ENCODE data around the gene TCEANC.
"Not testable (repeated sequence)": the region's sequence is repeated elsewhere in the genome, so short reads cannot be mapped to it uniquely, and the experiment has no call there.

TCEANC gene

GRCh38 chrX:13646154-13646549, 6.8 kb upstream of the TCEANC start:
- DNase-seq (ENCODE audit: extremely low spot score), result peak; percentile 63
- TF ChIP-seq L3MBTL2 (conservative IDR thresholded peaks at IDR 0.05), result no peak
- no peak for TF ChIP-seq ELF4 (IDR thresholded peaks at IDR 0.05)
- no peak for TF ChIP-seq ARNT (IDR thresholded peaks at IDR 0.05)
- no peak for TF ChIP-seq TARDBP (IDR thresholded peaks at IDR 0.05)
- no peak for TF ChIP-seq SP1 (IDR thresholded peaks at IDR 0.05)
- no peak for TF ChIP-seq FOXM1 (IDR thresholded peaks at IDR 0.05; ENCODE audit: borderline replicate concordance)
- TF ChIP-seq NFRKB (IDR thresholded peaks at IDR 0.05), result no peak
- TF ChIP-seq SUZ12 (IDR thresholded peaks at IDR 0.05), result no peak
- CTCF ChIA-PET, result interaction anchor here (0.6 to 3.6 kb wide), 13 partner anchors 13 to 845 kb away, joined by 3 to 28 read pairs (median 3); no protein-coding TSS in a partner anchor
- POLR2A ChIA-PET, result interaction anchor here (0.7 to 2.2 kb wide), 3 partner anchors 9 to 141 kb away, joined by 3 to 6 read pairs (median 3); partner anchors contain the start of genes OFD1 and TRAPPC2

GRCh38 chrX:13647709-13648212, 5.2 kb upstream of the TCEANC start:
- TF ChIP-seq HDGF (IDR thresholded peaks at IDR 0.05; ENCODE audit: borderline replicate concordance) (no peak), LEF1 (IDR thresholded peaks at IDR 0.05; ENCODE audit: borderline replicate concordance) (no peak), ELF4 (IDR thresholded peaks at IDR 0.05) (no peak), SUZ12 (IDR thresholded peaks at IDR 0.05) (no peak), PKNOX1 (IDR thresholded peaks at IDR 0.05) (peak; percentile 61), NFRKB (IDR thresholded peaks at IDR 0.05) (no peak), TARDBP (IDR thresholded peaks at IDR 0.05) (no peak), CTBP1 (IDR thresholded peaks at IDR 0.05; ENCODE audit: borderline replicate concordance) (no peak), SP1 (IDR thresholded peaks at IDR 0.05) (no peak), ZNF384 (IDR thresholded peaks at IDR 0.05) (no peak), ARNT (IDR thresholded peaks at IDR 0.05) (no peak), L3MBTL2 (conservative IDR thresholded peaks at IDR 0.05) (peak; percentile 29; the same call in 1 of the 2 replicates), FOXM1 (IDR thresholded peaks at IDR 0.05; ENCODE audit: borderline replicate concordance) (no peak), BHLHE40 (IDR thresholded peaks at IDR 0.05; ENCODE audit: borderline replicate concordance) (no peak)
- POLR2A ChIA-PET, result interaction anchor here (2.2 kb wide), 1 partner anchor 87 kb away, joined by 6 read pairs; the partner anchor contains the start of genes OFD1 and TRAPPC2
- CTCF ChIA-PET, result no interaction called here
- peak; percentile 13 for DNase-seq (ENCODE audit: extremely low spot score)

GRCh38 chrX:13648336-13648735, 4.6 kb upstream of the TCEANC start:
- CTCF ChIA-PET; POLR2A ChIA-PET; DNase-seq (ENCODE audit: extremely low spot score): not testable (repeated sequence)

- TF ChIP-seq HDGF (IDR thresholded peaks at IDR 0.05; ENCODE audit: borderline replicate concordance) (no peak), L3MBTL2 (conservative IDR thresholded peaks at IDR 0.05) (no peak), ARNT (IDR thresholded peaks at IDR 0.05) (no peak), CTBP1 (IDR thresholded peaks at IDR 0.05; ENCODE audit: borderline replicate concordance) (no peak), FOXK2 (IDR thresholded peaks at IDR 0.05) (no peak), LEF1 (IDR thresholded peaks at IDR 0.05; ENCODE audit: borderline replicate concordance) (no peak)
- POLR2A ChIA-PET, result interaction anchor here (1.4 to 1.5 kb wide), 2 partner anchors 12 to 14 kb away, joined by 3 read pairs; no protein-coding TSS in a partner anchor
- CTCF ChIA-PET, result interaction anchor here (2.1 kb wide), 1 partner anchor 143 kb away, joined by 9 read pairs; no protein-coding TSS in a partner anchor
- DNase-seq (ENCODE audit: extremely low spot score), result no peak
Observed at GRCh38 chrX:13649838-13650237, 3.1 kb upstream of the TCEANC start.

- POLR2A ChIA-PET, result interaction anchor here (1.3 to 1.5 kb wide), 3 partner anchors 12 to 380 kb away, joined by 3 read pairs; partner anchors contain the start of gene GEMIN8
- DNase-seq (ENCODE audit: extremely low spot score), result no peak
- no peak for TF ChIP-seq ELF4 (IDR thresholded peaks at IDR 0.05)
- no peak for TF ChIP-seq L3MBTL2 (conservative IDR thresholded peaks at IDR 0.05)
- TF ChIP-seq SUZ12 (IDR thresholded peaks at IDR 0.05), result no peak
- no peak for TF ChIP-seq ARNT (IDR thresholded peaks at IDR 0.05)
- TF ChIP-seq BHLHE40 (IDR thresholded peaks at IDR 0.05; ENCODE audit: borderline replicate concordance), result no peak
- TF ChIP-seq PKNOX1 (IDR thresholded peaks at IDR 0.05), result no peak
- TF ChIP-seq LEF1 (IDR thresholded peaks at IDR 0.05; ENCODE audit: borderline replicate concordance), result no peak
- no peak for TF ChIP-seq SP1 (IDR thresholded peaks at IDR 0.05)
- no peak for TF ChIP-seq TARDBP (IDR thresholded peaks at IDR 0.05)
- no peak for TF ChIP-seq FOXM1 (IDR thresholded peaks at IDR 0.05; ENCODE audit: borderline replicate concordance)
- no peak for TF ChIP-seq FOXK2 (IDR thresholded peaks at IDR 0.05)
- TF ChIP-seq ZNF384 (IDR thresholded peaks at IDR 0.05), result no peak
- no peak for TF ChIP-seq HDGF (IDR thresholded peaks at IDR 0.05; ENCODE audit: borderline replicate concordance)
- no peak for TF ChIP-seq NFRKB (IDR thresholded peaks at IDR 0.05)
- CTCF ChIA-PET, result interaction anchor here (2.1 kb wide), 1 partner anchor 143 kb away, joined by 9 read pairs; no protein-coding TSS in a partner anchor
Observed at GRCh38 chrX:13650318-13650717, 2.6 kb upstream of the TCEANC start.

GRCh38 chrX:13651150-13651549, 1.8 kb upstream of the TCEANC start:
- no peak for DNase-seq (ENCODE audit: extremely low spot score)
- POLR2A ChIA-PET, result interaction anchor here (1.3 kb wide), 1 partner anchor 379 kb away, joined by 3 read pairs; the partner anchor contains the start of gene GEMIN8
- TF ChIP-seq FOXA1 (IDR thresholded peaks at IDR 0.05) (no peak), CTBP1 (IDR thresholded peaks at IDR 0.05; ENCODE audit: borderline replicate concordance) (no peak), PKNOX1 (IDR thresholded peaks at IDR 0.05) (no peak), TARDBP (IDR thresholded peaks at IDR 0.05) (no peak), ZNF384 (IDR thresholded peaks at IDR 0.05) (no peak), L3MBTL2 (conservative IDR thresholded peaks at IDR 0.05) (no peak), BHLHE40 (IDR thresholded peaks at IDR 0.05; ENCODE audit: borderline replicate concordance) (no peak), LEF1 (IDR thresholded peaks at IDR 0.05; ENCODE audit: borderline replicate concordance) (no peak), ARNT (IDR thresholded peaks at IDR 0.05) (no peak), FOXM1 (IDR thresholded peaks at IDR 0.05; ENCODE audit: borderline replicate concordance) (no peak), SP1 (IDR thresholded peaks at IDR 0.05) (no peak), ELF4 (IDR thresholded peaks at IDR 0.05) (no peak), FOXK2 (IDR thresholded peaks at IDR 0.05) (no peak), NFRKB (IDR thresholded peaks at IDR 0.05) (no peak), HDGF (IDR thresholded peaks at IDR 0.05; ENCODE audit: borderline replicate concordance) (no peak), SUZ12 (IDR thresholded peaks at IDR 0.05) (no peak)
- CTCF ChIA-PET, result interaction anchor here (2.1 kb wide), 1 partner anchor 144 kb away, joined by 9 read pairs; no protein-coding TSS in a partner anchor

Data from HEK293T (cell line).